Stimulated activated CD4-positive, alpha-beta T cell treated with anti-CD3 and anti-CD28 coated beads, Interleukin-4, amount 100 ng/mL, for 1 hour (primary cell): ENCODE results near the gene NUDC.
"Not testable (repeated sequence)": the region's sequence is repeated elsewhere in the genome, so short reads cannot be mapped to it uniquely, and the experiment has no call there.

ENCODE experiments used
- DNase-seq: peaks from one replicate; pipeline ENCODE4 v3.0.0-alpha.2; 2020

Gene NUDC

GRCh38 chr1:26921540-26922430, at the start of gene NUDC:
NUDC (plus strand) TSS chr1:26921743; CDS start chr1:26921849, 106 bp downstream.
- peak; percentile 93 for DNase-seq

- DNase-seq: not testable (repeated sequence)
Measured at GRCh38 chr1:26873097-26873496, 48.4 kb upstream of the NUDC start.

- no peak for DNase-seq
Measured at GRCh38 chr1:26874896-26875295, 46.6 kb upstream of the NUDC start.

- DNase-seq: no peak
Measured at GRCh38 chr1:26877326-26877725, 44.2 kb upstream of the NUDC start.

GRCh38 chr1:26879793-26880192, 41.8 kb upstream of the NUDC start:
- no peak for DNase-seq

- not testable (repeated sequence) for DNase-seq
Measured at GRCh38 chr1:26881611-26882010, 39.9 kb upstream of the NUDC start.

GRCh38 chr1:26882696-26883463, 38.7 kb upstream of the NUDC start:
- DNase-seq: no peak

GRCh38 chr1:26887125-26887524, 34.4 kb upstream of the NUDC start:
- DNase-seq: no peak

- DNase-seq: no peak
Measured at GRCh38 chr1:26888231-26888630, 33.3 kb upstream of the NUDC start.

GRCh38 chr1:26889551-26890466, 31.7 kb upstream of the NUDC start, which contains the start of gene GPN2:
GPN2 (minus strand) TSS chr1:26890283; CDS start chr1:26890096, 187 bp downstream.
- DNase-seq: peak; percentile 79

- no peak for DNase-seq
Measured at GRCh38 chr1:26890467-26890796, 31.1 kb upstream of the NUDC start.

GRCh38 chr1:26894263-26894662, 27.3 kb upstream of the NUDC start:
- DNase-seq: no peak

GRCh38 chr1:26897351-26897750, 24.2 kb upstream of the NUDC start:
- DNase-seq: no peak

- peak; percentile 86 for DNase-seq
Measured at GRCh38 chr1:26900001-26900814, 21.3 kb upstream of the NUDC start, which contains the start of gene GPATCH3. GPATCH3 (minus strand) TSS chr1:26900467; CDS start chr1:26900442, 25 bp downstream.

GRCh38 chr1:26900815-26901511, 20.6 kb upstream of the NUDC start:
- no peak for DNase-seq

- no peak for DNase-seq
Measured at GRCh38 chr1:26907071-26907917, 14.2 kb upstream of the NUDC start.

- DNase-seq: no peak
Measured at GRCh38 chr1:26909951-26910342, 11.6 kb upstream of the NUDC start.

- DNase-seq: no peak
Measured at GRCh38 chr1:26910343-26911160, 11.0 kb upstream of the NUDC start.
